Osteocyte (in vitro differentiated cells): Measurements from ENCODE around the gene GPX7. TPM values are rescaled to one million over a fixed set of nuclear protein-coding genes. Genes with fewer than 3 reads are reported as not detected.

Source experiments
- DNase-seq: peaks from one replicate; pipeline ENCODE4 v3.0.0; 2021; ENCODE audit warnings: mixed read lengths; ENCODE audit not compliant: unreplicated experiment; ENCODE audit errors: extremely low spot score
- H3K27ac Mint-ChIP-seq: one replicate; pipeline ENCODE4 v1.8.0; 2021; ENCODE audit warnings: mild to moderate bottlenecking, mixed read lengths; ENCODE audit not compliant: unreplicated experiment
- H3K27me3 Mint-ChIP-seq: one replicate; pipeline ENCODE4 v1.8.0; 2021; ENCODE audit warnings: mixed read lengths; ENCODE audit not compliant: unreplicated experiment
- H3K36me3 Mint-ChIP-seq: one replicate; pipeline ENCODE4 v1.8.0; 2021; ENCODE audit warnings: mixed read lengths; ENCODE audit not compliant: unreplicated experiment
- H3K4me1 Mint-ChIP-seq: one replicate; pipeline ENCODE4 v1.8.0; 2021; ENCODE audit warnings: mixed read lengths; ENCODE audit not compliant: unreplicated experiment
- H3K4me3 Mint-ChIP-seq: one replicate; pipeline ENCODE4 v1.8.0; 2021; ENCODE audit warnings: mild to moderate bottlenecking, moderate library complexity, mixed read lengths; ENCODE audit not compliant: unreplicated experiment
- H3K9me3 Mint-ChIP-seq: one replicate; pipeline ENCODE4 v1.8.0; 2021; ENCODE audit warnings: mixed read lengths; ENCODE audit not compliant: unreplicated experiment
- total RNA-seq: library from RNA; stranded (reverse); gene quantifications from 2 replicates; pipeline ENCODE4 v1.2.1, GENCODE V29; 2021
- TF ChIP-seq, protein P1 (sequence below): fragments of 200-600 bp; sonication (generic); IDR thresholded peaks from 2 replicates; pipeline ENCODE4 v1.5.0; 2021; ENCODE audit warnings: antibody characterized with exemption, mild to moderate bottlenecking, moderate library complexity

Gene GPX7
- total RNA-seq, 1 donor from 2014 or later, result 36.1 TPM

GRCh38 chr1:52588027-52588426 lies 14.1 kb upstream of the GPX7 start:
- no peaks in the 10 kb centered on the region for H3K36me3 Mint-ChIP-seq
- H3K4me1 Mint-ChIP-seq, result peaks cover 7% of the 10 kb centered on the region
- peaks cover 21% of the 10 kb centered on the region for H3K27me3 Mint-ChIP-seq
- H3K4me3 Mint-ChIP-seq, result no peak overlapping the region
- H3K9me3 Mint-ChIP-seq, result no peaks in the 10 kb centered on the region
- no peak overlapping the region for H3K27ac Mint-ChIP-seq
- no peak for DNase-seq
- TF ChIP-seq, protein P1, sequence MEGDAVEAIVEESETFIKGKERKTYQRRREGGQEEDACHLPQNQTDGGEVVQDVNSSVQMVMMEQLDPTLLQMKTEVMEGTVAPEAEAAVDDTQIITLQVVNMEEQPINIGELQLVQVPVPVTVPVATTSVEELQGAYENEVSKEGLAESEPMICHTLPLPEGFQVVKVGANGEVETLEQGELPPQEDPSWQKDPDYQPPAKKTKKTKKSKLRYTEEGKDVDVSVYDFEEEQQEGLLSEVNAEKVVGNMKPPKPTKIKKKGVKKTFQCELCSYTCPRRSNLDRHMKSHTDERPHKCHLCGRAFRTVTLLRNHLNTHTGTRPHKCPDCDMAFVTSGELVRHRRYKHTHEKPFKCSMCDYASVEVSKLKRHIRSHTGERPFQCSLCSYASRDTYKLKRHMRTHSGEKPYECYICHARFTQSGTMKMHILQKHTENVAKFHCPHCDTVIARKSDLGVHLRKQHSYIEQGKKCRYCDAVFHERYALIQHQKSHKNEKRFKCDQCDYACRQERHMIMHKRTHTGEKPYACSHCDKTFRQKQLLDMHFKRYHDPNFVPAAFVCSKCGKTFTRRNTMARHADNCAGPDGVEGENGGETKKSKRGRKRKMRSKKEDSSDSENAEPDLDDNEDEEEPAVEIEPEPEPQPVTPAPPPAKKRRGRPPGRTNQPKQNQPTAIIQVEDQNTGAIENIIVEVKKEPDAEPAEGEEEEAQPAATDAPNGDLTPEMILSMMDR, result no peak

GRCh38 chr1:52588535-52588934 lies 13.6 kb upstream of the GPX7 start:
- TF ChIP-seq, protein P1, result no peak
- DNase-seq, result no peak
- Mint-ChIP-seq H3K27ac (no peak overlapping the region), H3K4me3 (no peak overlapping the region), H3K36me3 (no peaks in the 10 kb centered on the region), H3K4me1 (peaks cover 7% of the 10 kb centered on the region), H3K9me3 (no peaks in the 10 kb centered on the region), H3K27me3 (peaks cover 17% of the 10 kb centered on the region)

DNA sequence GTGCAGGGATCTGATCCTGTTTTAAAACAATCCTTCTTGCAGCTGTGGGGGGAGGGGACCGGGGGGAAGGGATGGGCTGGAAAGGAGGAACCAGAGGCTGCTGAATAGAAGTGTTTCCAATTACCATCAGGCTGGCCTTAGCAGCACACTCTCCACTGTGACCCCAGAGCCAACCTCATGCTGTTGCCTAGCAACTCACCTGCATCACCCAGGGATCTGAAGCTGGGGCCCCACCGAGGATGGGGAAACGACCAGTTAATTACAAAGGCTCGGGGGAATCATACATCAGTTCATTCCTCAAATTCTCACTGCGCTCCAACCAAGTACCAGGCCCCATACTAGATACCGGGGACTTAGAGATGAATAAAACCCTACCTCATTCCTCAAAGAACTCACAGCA lies 11.9 kb upstream of the GPX7 start:
- Mint-ChIP-seq H3K4me1 (peaks cover 7% of the 10 kb centered on the region), H3K36me3 (no peaks in the 10 kb centered on the region), H3K27me3 (peaks cover 7% of the 10 kb centered on the region), H3K4me3 (no peak overlapping the region), H3K9me3 (no peaks in the 10 kb centered on the region), H3K27ac (no peak overlapping the region)
- TF ChIP-seq, protein P1, result no peak
- DNase-seq, result no peak

DNA sequence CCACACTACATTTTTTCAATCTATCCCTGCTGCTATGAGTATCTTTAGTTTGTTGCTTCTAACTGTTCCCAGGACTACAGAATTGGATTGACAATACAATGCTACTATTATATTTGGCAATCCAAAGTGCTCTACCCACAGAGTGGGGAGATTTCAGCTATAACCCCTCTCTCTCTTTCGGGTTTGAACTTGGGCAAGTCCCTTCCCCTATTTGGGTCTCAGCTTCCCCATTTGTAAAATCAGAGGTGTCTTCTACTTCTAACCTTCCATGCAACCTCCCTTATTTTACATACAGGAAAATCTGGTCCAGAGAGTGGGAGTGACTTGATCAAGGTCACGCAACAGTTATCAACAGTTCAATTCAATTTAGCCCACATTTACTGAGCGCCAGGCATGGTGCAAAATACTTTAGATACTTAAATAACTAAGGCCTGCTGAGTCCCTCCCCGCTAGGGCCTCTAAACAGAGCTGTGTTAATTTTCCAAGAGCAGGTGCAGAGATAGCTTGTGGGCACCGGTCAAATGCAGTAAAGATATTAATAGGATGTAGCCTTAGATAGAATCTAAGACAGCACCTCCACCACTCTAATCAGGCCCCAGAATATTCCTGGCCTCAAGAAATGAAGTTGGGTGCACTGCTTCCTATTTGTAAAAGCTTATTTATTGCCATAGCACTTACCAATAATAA lies 9.4 kb upstream of the GPX7 start:
- Mint-ChIP-seq H3K27me3 (peaks cover 14% of the 10 kb centered on the region), H3K27ac (no peak overlapping the region), H3K4me3 (no peak overlapping the region), H3K36me3 (no peaks in the 10 kb centered on the region), H3K9me3 (no peaks in the 10 kb centered on the region), H3K4me1 (peaks cover 7% of the 10 kb centered on the region)
- no peak for DNase-seq
- TF ChIP-seq, protein P1, result no peak

GRCh38 chr1:52593495-52593894 lies 8.7 kb upstream of the GPX7 start:
- peaks cover 13% of the 10 kb centered on the region for H3K27me3 Mint-ChIP-seq
- DNase-seq, result no peak
- TF ChIP-seq, protein P1, result no peak
- peaks cover 7% of the 10 kb centered on the region for H3K4me1 Mint-ChIP-seq
- H3K36me3 Mint-ChIP-seq, result no peaks in the 10 kb centered on the region
- no peak overlapping the region for H3K4me3 Mint-ChIP-seq
- H3K9me3 Mint-ChIP-seq, result no peaks in the 10 kb centered on the region
- no peak overlapping the region for H3K27ac Mint-ChIP-seq
